Neural cell (in vitro differentiated cells): ENCODE results near the gene SREBF1. TPM values are rescaled to one million over a fixed set of nuclear protein-coding genes. Genes with fewer than 3 reads are reported as not detected.

Source experiments
- H2AFZ ChIP-seq: fragments of 200-600, 300-800 bp; sonication (generic), shearing (Covaris generic); 2 replicates; pipeline ENCODE4 v1.6.0; 2014; ENCODE audit warnings: low read depth, mild to moderate bottlenecking, antibody characterized with exemption, low read length, moderate library complexity
- H3F3A ChIP-seq: fragments of 200-600 bp; shearing (Covaris generic); 2 replicates; pipeline ENCODE4 v1.6.1; 2016; ENCODE audit warnings: mild to moderate bottlenecking, moderate library complexity, mixed read lengths, antibody characterized with exemption, low read length; ENCODE audit not compliant: insufficient read depth, poor library complexity, severe bottlenecking
- H3K27ac ChIP-seq: fragments of 200-600, 300-800 bp; sonication (generic), shearing (Covaris generic); 2 replicates; pipeline ENCODE4 v1.5.1; 2014; ENCODE audit warnings: mild to moderate bottlenecking, low read length, moderate library complexity
- H3K27me3 ChIP-seq: fragments of 300-800, 200-600 bp; sonication (generic), shearing (Covaris generic); 2 replicates; pipeline ENCODE4 v1.6.0; 2014; ENCODE audit warnings: mild to moderate bottlenecking, low read depth, low read length, moderate library complexity; ENCODE audit not compliant: insufficient read depth
- H3K36me3 ChIP-seq: fragments of 300-800, 200-600 bp; sonication (generic), shearing (Covaris generic); 2 replicates; pipeline ENCODE4 v1.5.1; 2014; ENCODE audit warnings: mild to moderate bottlenecking, antibody characterized with exemption, low read length, moderate library complexity; ENCODE audit not compliant: insufficient read depth
- H3K4me2 ChIP-seq: fragments of 300-800, 200-600 bp; sonication (generic), shearing (Covaris generic); 2 replicates; pipeline ENCODE4 v1.6.0; 2014; ENCODE audit warnings: mild to moderate bottlenecking, low read length
- H3K4me3 ChIP-seq: fragments of 300-800, 200-600 bp; sonication (generic), shearing (Covaris generic); 2 replicates; pipeline ENCODE4 v1.5.1; 2014; ENCODE audit warnings: mild to moderate bottlenecking, low read length, moderate library complexity
- H3K79me2 ChIP-seq: fragments of 200-600 bp; shearing (Covaris generic); replicated peaks from 2 replicates; pipeline ENCODE4 v1.6.0; 2014; ENCODE audit warnings: mild to moderate bottlenecking, low read length, moderate library complexity; ENCODE audit not compliant: insufficient read depth
- H3K9ac ChIP-seq: fragments of 300-800, 200-600 bp; sonication (generic), shearing (Covaris generic); 2 replicates; pipeline ENCODE4 v1.6.1; 2016; ENCODE audit warnings: mild to moderate bottlenecking, low read length, mixed read lengths
- H3K9me2 ChIP-seq: fragments of 200-600 bp; shearing (Covaris generic); 2 replicates; pipeline ENCODE4 v1.6.1; 2016; ENCODE audit warnings: mild to moderate bottlenecking, low read length, mixed read lengths; ENCODE audit not compliant: insufficient read depth
- H3K9me3 ChIP-seq: fragments of 200-600, 300-800 bp; sonication (generic), shearing (Covaris generic); 2 replicates; pipeline ENCODE4 v1.6.1; 2016; ENCODE audit warnings: mild to moderate bottlenecking, mixed run types, low read length, moderate library complexity, mixed read lengths
- H4K20me1 ChIP-seq: fragments of 200-600 bp; shearing (Covaris generic); 2 replicates; pipeline ENCODE4 v1.6.1; 2016; ENCODE audit warnings: mild to moderate bottlenecking, mixed run types; ENCODE audit not compliant: insufficient read depth
- EP300 ChIP-seq: fragments of 450-650 bp; conservative IDR thresholded peaks from 2 replicates; pipeline ENCODE4 v1.6.1; 2014; ENCODE audit warnings: antibody characterized with exemption, mild to moderate bottlenecking, moderate library complexity; ENCODE audit not compliant: poor library complexity, severe bottlenecking
- EZH2 ChIP-seq: fragments of 200-600, 300-800 bp; shearing (Covaris generic), sonication (generic); IDR thresholded peaks from 2 replicates; pipeline ENCODE4 v1.6.1; 2014; ENCODE audit warnings: antibody characterized with exemption, low read length, borderline replicate concordance, mild to moderate bottlenecking; ENCODE audit not compliant: insufficient read depth, poor library complexity, severe bottlenecking
- MXI1 ChIP-seq: fragments of 450-650 bp; conservative IDR thresholded peaks from 2 replicates; pipeline ENCODE4 v1.6.1; 2014; ENCODE audit warnings: antibody characterized with exemption, mild to moderate bottlenecking; ENCODE audit not compliant: poor library complexity, severe bottlenecking
- POLR2AphosphoS5 ChIP-seq: IDR thresholded peaks from 2 replicates; pipeline ENCODE4 v1.6.1; 2012
- RAD21 ChIP-seq: fragments of 450-650 bp; conservative IDR thresholded peaks from 2 replicates; pipeline ENCODE4 v1.6.1; 2014; ENCODE audit warnings: antibody characterized with exemption, mild to moderate bottlenecking, moderate library complexity
- SMC3 ChIP-seq: fragments of 450-650 bp; conservative IDR thresholded peaks from 2 replicates; pipeline ENCODE4 v1.6.1; 2014; ENCODE audit warnings: antibody characterized with exemption, mild to moderate bottlenecking, moderate library complexity; ENCODE audit not compliant: poor library complexity
- TAF1 ChIP-seq: IDR thresholded peaks from 2 replicates; pipeline ENCODE4 v1.6.1; 2012; ENCODE audit warnings: low read depth
- polyA plus RNA-seq: library from polyadenylated mRNA; depleted of rRNA; stranded (reverse); fragments of >200 nt; gene quantifications from 2 replicates; pipeline ENCODE4 v1.2.3, GENCODE V29; 2014
- TF ChIP-seq, protein P1 (sequence below): IDR thresholded peaks from 2 replicates; pipeline ENCODE4 v1.6.1; 2012; ENCODE audit warnings: borderline replicate concordance
- TF ChIP-seq, protein P2 (sequence below): fragments of 450-650 bp; IDR thresholded peaks from 2 replicates; pipeline ENCODE4 v1.5.1; 2014; ENCODE audit warnings: antibody characterized with exemption, mild to moderate bottlenecking, moderate library complexity; ENCODE audit not compliant: poor library complexity, severe bottlenecking

SREBF1 gene
- polyA plus RNA-seq, 1 donor from 2014 or later, result 22.5 TPM

- no peaks in the 10 kb centered on the region for H3K27me3 ChIP-seq
- no peak overlapping the region for H2AFZ ChIP-seq
- H3K9me2 ChIP-seq, result no peaks in the 10 kb centered on the region
- H3K9ac ChIP-seq, result no peak overlapping the region
- H3K79me2 ChIP-seq, result peaks cover 70% of the 10 kb centered on the region
- H3K4me3 ChIP-seq, result no peak overlapping the region
- peak overlapping the region; percentile 49 for H3K27ac ChIP-seq
- peaks cover 14% of the 10 kb centered on the region for H4K20me1 ChIP-seq
- H3K36me3 ChIP-seq, result peaks cover 9% of the 10 kb centered on the region
- H3F3A ChIP-seq, result no peaks in the 10 kb centered on the region
- H3K4me2 ChIP-seq, result no peak overlapping the region
- no peaks in the 10 kb centered on the region for H3K9me3 ChIP-seq
- TF ChIP-seq SMC3 (no peak), POLR2AphosphoS5 (no peak), TAF1 (no peak), EP300 (no peak), RAD21 (no peak), EZH2 (no peak), MXI1 (no peak)
- TF ChIP-seq, protein P1, sequence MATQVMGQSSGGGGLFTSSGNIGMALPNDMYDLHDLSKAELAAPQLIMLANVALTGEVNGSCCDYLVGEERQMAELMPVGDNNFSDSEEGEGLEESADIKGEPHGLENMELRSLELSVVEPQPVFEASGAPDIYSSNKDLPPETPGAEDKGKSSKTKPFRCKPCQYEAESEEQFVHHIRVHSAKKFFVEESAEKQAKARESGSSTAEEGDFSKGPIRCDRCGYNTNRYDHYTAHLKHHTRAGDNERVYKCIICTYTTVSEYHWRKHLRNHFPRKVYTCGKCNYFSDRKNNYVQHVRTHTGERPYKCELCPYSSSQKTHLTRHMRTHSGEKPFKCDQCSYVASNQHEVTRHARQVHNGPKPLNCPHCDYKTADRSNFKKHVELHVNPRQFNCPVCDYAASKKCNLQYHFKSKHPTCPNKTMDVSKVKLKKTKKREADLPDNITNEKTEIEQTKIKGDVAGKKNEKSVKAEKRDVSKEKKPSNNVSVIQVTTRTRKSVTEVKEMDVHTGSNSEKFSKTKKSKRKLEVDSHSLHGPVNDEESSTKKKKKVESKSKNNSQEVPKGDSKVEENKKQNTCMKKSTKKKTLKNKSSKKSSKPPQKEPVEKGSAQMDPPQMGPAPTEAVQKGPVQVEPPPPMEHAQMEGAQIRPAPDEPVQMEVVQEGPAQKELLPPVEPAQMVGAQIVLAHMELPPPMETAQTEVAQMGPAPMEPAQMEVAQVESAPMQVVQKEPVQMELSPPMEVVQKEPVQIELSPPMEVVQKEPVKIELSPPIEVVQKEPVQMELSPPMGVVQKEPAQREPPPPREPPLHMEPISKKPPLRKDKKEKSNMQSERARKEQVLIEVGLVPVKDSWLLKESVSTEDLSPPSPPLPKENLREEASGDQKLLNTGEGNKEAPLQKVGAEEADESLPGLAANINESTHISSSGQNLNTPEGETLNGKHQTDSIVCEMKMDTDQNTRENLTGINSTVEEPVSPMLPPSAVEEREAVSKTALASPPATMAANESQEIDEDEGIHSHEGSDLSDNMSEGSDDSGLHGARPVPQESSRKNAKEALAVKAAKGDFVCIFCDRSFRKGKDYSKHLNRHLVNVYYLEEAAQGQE, result no peak
- TF ChIP-seq, protein P2, sequence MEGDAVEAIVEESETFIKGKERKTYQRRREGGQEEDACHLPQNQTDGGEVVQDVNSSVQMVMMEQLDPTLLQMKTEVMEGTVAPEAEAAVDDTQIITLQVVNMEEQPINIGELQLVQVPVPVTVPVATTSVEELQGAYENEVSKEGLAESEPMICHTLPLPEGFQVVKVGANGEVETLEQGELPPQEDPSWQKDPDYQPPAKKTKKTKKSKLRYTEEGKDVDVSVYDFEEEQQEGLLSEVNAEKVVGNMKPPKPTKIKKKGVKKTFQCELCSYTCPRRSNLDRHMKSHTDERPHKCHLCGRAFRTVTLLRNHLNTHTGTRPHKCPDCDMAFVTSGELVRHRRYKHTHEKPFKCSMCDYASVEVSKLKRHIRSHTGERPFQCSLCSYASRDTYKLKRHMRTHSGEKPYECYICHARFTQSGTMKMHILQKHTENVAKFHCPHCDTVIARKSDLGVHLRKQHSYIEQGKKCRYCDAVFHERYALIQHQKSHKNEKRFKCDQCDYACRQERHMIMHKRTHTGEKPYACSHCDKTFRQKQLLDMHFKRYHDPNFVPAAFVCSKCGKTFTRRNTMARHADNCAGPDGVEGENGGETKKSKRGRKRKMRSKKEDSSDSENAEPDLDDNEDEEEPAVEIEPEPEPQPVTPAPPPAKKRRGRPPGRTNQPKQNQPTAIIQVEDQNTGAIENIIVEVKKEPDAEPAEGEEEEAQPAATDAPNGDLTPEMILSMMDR, result no peak
Observed at GRCh38 chr17:17767887-17768418, 68.8 kb downstream of the SREBF1 start.

DNA sequence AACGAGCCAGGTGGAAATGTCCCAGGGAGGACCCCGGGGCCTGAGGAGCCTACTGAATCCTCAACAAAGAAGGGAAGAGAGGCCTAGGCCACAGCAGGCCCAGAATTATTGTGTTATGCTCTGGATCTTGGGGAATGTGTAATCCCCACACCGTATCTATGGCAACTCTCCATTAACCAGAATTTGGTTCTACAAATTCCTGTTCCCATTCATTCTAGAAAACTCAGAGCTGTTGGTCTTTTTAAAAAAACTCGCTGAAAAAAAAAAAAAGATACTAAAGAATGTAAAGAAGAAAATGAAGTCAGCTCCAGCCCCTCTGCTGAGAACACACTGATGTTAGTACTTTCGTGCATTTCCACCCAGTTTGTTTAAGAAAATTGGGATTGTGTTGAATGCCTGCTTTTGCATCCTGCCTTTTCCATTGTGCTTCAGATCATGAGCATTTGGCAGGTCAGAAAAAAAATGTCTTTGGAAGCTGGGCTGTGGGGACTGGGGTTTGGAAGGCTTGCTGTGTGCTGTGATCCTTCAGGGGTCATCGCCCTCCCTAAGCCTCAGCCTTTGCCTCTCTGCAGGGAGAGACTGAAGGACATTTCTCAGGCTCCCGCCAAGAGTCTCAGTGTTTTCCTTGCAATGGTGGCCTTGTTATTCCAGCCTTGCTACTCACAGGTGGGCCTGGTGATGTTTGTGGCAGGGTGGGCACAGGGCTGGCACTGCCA lies 69.5 kb downstream of the SREBF1 start:
- no peaks in the 10 kb centered on the region for H3K27me3 ChIP-seq
- no peak overlapping the region for H3K4me2 ChIP-seq
- peaks cover 9% of the 10 kb centered on the region for H3K36me3 ChIP-seq
- no peaks in the 10 kb centered on the region for H3K9me3 ChIP-seq
- TF ChIP-seq RAD21, result no peak
- H3K27ac ChIP-seq, result peak overlapping the region; percentile 49
- H3F3A ChIP-seq, result no peaks in the 10 kb centered on the region
- no peak overlapping the region for H3K4me3 ChIP-seq
- no peaks in the 10 kb centered on the region for H3K9me2 ChIP-seq
- peak overlapping the region; percentile 45 for H3K9ac ChIP-seq
- H3K79me2 ChIP-seq, result peaks cover 72% of the 10 kb centered on the region
- no peak overlapping the region for H2AFZ ChIP-seq
- H4K20me1 ChIP-seq, result peaks cover 11% of the 10 kb centered on the region
